HPDE6-E6E7 (cell line): ENCODE measurements around the gene L3MBTL2.
A peak's percentile ranks its signal among the peaks of the same experiment; 100 is the strongest.

Experiments
- DNase-seq: peaks from one replicate; pipeline ENCODE4 v3.0.0; 2011; ENCODE audit warnings: missing footprints; ENCODE audit errors: extremely low spot score

The L3MBTL2 gene

DNA sequence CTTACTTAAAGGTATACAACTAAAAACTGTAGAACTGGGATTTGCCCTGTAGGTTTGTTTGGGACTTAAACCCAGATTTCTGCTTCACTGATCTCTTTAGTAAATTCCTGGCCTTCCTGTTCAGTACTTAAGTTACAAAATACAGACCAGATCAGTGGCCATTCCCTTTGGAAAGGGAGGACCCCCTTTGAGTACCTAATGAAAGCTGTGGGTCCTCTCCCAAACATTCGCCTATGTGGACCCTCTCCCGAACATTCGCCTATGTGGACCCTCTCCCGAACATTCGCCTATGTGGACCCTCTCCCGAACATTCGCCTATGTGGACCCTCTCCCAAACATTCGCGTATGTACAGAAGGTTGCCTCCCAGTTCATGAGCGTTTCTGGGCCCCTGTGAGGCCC, 10.3 kb downstream of the L3MBTL2 start:
- DNase-seq = no peak

DNA sequence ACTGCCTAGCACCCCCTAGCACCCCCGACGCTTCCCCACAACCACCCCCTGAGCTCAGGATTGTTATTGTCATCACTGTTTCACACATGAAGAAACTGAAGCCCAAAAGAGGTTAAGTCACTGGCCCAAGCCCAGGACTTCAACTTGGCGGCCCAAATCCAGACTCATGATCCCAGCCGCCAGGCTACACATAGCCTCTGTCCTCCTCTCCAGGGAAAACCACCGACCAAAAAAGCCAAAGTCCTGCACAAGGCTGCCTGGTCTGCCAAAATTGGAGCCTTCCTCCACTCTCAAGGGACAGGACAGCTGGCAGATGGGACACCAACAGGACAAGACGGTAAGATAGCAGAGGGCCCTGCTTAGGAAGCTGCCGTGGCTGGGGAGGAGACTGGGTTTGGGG, 10.8 kb downstream of the L3MBTL2 start:
- no peak for DNase-seq

DNA sequence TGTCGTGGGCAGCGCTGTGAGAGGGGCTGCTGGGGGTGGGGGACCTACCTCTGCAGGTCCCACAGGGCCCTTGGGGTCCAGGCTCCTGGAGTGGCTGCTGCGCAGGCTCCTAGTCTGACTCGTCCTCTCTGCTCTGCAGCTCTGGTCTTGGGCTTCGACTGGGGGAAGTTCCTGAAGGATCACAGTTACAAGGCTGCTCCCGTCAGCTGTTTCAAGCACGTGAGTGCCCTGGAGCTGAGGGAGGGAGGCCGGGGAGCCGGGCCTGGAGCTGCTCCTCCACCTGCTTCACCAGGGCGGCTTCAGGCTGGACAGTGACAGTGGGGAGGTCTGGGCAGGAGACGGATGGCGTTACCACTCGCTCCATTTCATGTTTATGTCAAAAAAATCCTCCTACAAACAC, 11.9 kb downstream of the L3MBTL2 start:
- no peak for DNase-seq

DNA sequence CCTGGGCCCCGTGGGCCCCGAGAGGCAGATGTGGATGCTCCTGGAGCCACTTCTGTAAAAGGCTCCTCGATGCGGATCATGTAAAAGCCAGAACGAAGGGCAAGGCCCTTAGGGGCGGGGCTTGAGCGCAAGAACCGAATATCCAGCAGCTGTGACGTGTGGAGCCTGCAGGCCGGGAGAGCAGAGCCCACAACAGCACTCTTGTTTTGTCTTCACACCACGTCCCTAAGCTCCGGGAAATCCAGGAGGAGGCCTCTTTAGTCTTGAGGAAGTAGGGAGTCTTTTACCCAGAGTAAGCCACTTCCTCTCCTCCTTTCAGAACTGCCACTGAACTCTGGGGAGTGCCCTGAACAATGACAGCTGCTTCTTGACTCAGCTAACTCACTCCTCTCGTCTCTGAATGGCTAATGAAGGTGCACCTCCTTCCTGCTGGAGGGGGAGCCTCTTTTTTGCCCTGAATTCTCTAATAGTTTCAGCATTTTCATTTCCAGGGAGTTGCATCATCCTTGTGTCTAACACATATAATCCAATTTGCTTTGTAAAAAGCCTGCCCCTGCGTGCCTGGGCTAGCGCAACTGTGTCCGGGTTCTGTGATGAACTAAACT, 12.5 kb downstream of the L3MBTL2 start:
- DNase-seq = peak; percentile 86

DNA sequence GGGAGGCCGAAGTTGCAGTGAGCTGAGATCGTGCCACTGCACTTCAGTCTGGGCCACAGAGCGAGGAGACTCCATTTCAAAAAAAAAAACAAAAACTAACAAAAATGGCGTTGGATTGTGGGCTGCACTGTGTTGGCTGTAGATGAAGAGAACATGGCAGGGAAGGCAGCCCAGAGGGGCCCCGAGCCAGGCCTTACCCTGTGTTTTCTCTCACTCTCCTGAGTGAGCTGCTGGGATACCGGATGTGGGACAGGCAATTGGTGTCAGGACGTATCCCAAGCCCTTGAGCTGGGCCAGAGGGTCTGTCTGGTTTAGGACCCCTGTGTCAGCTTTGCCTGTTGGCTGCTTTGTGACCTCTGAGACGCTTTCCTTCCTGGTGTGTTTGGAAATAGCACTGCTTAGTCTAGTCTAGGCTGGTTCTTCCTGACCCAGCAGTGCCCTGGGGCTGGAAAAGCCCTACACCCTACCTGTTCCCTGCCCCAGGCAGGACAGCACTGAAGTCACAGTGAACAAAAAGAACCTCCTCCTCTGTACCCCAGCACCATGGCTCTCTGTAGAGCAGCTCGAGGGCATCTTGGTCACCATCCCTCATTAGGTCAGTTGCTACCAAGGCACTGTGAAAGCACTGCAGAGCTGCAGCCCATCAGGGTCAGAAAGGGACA, 17.9 kb downstream of the L3MBTL2 start:
- DNase-seq = no peak

DNA sequence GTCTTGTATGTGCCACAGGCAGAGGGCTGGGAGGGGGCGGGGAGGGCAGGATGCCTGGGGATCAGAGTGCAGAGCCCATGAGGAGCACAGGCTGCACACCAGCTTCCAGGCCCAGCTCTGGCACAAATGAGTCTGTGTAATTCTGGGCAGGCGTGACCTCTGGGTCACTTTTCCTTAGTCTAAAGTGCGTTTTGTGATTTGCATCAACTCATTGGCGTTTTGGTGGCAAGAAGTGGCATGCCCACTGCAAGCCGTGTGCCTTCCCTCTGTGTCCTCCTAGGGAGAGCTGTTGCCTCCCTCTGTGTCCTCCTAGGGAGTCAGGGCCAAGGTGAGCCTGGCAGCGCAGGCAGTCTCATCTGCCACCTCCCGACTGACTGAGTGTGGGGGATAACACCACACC, 18.4 kb downstream of the L3MBTL2 start:
- DNase-seq = no peak

DNA sequence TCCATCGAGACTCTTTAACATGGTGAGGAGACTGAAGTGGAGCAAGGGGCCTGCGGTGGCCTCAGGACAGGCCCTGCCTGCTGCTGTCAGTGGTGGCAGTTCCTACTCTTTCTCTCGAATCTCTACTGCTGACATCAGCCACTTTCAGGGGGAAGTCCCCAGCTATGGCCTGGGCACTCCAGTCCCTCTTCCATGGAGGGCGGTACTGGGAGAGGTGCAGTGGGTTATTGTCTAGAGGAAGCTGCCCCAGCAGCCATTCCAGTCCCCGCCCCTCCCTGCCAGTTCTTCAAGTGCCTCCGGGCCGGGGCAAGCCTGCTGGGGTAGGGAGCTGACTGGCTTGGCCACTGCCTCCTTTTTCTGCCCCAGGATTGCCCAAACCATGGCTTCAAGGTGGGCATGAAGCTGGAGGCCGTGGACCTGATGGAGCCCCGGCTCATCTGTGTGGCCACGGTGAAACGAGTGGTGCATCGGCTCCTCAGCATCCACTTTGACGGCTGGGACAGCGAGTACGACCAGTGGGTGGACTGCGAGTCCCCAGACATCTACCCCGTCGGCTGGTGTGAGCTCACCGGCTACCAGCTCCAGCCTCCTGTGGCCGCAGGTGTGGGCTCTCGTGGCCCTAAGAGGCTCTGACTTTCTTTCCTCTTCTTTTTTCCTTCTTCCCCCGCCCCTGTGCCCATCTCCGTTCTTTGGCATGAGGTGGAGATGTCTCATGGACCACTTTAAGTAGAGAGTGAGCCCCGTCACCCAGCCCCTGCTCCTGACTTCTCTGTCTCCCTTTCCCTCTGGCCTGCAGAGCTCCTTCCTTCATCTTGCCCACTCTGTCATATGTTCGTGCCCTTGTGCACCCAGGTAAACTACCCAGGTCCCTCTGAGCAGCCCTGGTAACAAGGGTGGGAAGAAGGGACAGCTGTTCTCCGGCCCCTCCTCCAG, 21.9 kb downstream of the L3MBTL2 start:
- no peak for DNase-seq

DNA sequence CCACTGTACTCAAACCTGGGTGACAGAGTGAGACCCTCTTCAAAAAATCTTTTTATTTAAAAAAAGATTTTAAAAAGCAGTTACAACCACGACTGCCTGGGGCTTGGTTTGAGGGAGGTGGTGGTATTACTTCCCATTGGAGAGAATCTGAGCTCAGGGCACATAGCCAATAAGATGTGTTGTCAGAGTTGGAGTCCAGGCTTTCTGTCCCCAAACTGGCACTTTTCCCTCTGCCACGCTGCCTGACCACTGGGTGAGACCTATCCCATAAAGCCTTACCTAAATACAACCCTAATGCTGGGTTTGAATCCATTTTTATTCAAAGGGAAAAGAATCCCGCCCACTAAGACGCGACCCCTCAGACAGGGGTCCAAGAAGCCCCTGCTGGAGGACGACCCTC, 24.1 kb downstream of the L3MBTL2 start:
- DNase-seq = no peak

DNA sequence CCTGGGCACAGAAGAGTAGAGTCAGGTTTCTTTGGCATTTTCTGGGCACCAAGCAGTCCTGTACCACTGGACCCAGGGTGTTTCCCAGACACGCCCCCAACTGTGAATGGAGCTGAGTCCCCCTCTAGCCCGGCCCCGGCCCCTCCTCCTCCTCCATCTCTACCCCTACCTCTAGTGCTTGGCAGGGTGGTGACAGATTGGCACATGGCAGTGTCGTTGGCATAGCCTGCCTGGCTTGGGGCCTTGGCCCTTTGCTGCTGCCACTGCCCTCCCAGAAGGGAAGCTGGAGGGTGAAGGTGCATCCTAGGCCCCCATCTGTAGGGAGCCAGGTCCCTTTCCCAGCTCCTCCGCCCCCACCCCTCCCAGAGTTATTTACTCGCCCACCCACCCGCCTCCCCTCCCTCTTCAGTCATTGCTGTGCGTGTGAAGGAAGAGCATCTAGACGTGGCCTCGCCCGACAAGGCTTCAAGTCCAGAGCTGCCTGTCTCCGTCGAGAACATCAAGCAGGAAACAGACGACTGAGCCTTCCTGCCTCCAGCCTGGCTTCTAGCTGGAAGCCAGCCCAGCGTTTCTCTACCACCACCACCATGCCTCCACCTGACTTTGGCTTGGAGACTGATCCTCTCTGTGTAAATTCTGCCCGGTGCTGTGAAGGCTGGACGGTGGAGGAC, 24.8 kb downstream of the L3MBTL2 start:
- no peak for DNase-seq

DNA sequence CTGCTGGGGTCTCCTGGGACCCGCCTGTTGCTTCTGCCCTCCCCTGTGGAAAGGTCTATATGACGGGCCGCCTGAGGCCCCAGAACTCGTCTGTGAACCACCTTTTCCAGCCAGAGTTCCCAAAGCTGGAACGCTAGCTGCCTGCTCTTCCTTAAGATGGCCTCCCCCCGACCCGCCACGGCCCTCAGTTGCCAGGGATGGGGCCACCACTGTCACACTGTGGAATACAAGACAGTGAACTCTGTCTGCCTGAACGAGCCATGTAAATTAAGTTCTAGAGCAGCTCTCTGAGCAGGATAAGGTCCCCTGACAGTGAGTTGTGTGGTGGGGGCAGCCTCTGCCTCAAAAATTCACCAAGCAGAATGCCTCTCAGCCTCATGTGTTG, 25.3 kb downstream of the L3MBTL2 start:
- no peak for DNase-seq

DNA sequence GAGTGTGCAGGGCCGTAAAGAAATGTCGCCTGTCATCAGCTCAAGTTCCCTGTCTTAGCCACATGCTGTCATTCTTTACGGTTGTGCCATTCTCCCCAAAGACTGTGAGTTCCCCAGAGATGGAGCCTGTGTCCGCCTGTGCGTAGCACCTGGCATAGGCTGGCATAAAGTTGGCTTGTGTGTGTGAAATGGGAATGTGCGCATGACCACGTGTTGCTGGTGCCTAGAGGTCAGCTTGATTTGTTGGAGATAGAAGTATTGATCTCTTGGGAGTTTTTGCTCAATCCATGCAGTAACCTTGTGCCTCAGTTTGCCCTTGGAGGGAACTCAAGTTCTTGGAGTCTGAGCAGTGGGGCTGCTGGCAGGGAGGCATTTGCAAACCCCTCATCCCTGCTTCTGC, 26.3 kb downstream of the L3MBTL2 start:
- no peak for DNase-seq

DNA sequence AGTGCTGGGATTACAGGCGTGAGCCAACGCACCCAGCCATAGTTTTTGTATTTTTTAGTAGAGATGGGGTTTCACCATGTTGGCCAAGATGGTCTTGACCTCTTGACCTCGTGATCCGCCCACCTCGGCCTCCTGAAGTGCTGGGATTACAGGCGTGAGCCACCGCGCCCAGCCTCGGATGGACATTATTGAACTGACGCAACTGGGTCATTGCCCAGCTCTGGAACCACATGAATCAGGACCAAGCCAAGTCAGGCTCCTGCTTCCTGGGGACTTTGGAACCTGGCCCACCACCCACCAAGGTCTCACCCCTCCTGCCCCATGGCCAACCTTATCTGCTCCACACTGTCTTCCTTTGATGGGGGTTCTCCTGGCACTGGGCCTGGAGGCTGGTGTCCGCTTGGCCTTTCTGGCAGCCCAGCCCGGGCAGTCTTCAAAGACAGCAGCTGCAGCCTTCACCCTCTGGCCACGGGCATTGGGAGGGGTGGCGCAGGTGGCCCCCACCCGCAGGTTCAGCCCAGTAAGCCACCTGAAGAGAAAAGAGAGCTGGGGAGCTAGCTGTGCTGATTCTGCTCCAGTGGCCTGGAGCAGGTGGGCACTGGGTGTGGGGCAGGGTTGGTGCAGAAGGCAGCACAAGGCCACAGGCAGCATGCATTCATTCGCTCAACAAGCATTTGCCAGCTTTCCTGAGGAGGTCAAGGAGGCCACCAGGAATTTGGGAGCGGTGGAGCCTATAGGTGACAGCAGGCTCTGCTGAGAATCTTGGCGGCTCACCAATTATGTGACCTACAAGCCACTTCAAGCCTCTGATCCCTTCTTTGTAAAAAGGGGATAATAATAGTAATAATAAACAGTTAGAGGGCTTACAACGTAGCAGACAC, 29.9 kb downstream of the L3MBTL2 start:
- no peak for DNase-seq

DNA sequence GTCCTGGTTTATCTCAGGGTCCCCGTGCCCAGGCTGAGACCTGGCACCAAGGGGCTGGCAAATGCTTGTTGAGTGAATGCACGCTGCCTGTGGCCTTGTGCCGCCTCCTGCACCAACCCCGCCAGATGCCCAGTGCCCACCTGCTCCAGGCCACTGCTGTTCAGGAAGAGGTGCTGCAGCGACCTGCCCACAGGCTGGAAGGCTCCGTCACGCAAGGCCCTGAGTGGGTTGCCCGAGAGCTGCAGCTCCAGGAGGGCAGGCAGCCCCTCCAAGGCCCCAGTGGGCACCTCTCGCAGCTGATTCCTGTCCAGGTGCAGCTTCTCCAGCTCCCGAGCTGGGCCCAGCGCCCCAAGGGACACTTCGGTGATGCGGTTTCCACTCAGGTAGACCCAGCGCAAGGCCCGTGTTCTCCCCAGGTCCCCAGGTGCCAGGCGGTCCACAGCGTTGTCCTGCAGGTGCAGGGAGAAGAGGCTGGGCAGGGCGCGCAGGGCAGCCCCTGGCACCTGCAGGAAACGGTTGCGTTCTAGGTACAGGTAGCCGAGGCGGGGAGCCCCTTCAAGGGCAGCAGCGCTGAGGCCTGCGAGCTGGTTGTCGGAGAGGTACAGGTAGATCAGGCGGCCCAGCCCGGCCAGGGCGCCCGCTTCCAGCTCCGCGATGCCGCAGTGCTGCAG, 32.1 kb downstream of the L3MBTL2 start:
- DNase-seq = no peak

DNA sequence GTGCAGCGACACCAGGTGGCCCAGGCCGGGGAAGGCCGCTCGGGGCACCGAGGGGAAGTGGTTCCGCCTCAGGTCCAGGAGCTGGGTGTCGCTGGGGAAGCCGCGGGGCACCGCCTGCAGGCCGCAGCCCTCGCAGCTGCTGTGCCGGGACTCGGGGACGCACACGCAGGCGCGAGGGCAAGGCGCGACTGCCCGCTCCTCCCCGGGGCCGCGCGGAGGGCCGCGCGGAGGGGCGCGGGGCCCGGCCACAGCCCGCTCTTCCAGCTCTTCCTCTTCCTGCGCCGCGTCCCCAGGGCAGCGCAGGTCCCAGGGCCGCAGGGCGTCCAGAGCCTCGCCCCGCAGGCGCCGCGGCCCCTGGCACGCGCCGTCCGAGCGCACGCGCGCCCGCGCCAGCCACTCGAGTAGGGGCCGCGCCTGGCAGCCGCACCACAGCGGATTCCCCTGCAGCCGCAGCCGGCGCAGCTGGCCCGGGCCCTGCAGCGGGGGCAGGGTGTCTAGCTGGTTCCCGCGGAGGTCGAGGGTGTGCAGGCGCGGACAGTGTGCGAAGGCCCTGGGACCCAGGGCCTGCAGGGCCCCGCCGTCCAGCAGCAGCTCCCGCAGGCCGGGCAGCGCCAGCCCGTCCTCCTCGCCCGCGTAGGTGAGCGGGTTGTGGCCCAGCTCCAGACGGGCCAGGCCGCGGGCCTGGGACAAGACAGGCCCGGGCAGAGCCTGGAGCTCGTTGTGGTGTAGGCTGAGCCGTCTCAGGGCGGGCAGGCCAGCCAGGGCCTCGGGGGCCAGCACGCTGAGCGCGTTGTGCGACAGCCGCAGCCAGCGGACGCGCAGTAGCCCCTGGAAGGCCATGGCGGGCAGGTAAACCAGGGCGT, 32.8 kb downstream of the L3MBTL2 start:
- DNase-seq = peak; percentile 58

DNA sequence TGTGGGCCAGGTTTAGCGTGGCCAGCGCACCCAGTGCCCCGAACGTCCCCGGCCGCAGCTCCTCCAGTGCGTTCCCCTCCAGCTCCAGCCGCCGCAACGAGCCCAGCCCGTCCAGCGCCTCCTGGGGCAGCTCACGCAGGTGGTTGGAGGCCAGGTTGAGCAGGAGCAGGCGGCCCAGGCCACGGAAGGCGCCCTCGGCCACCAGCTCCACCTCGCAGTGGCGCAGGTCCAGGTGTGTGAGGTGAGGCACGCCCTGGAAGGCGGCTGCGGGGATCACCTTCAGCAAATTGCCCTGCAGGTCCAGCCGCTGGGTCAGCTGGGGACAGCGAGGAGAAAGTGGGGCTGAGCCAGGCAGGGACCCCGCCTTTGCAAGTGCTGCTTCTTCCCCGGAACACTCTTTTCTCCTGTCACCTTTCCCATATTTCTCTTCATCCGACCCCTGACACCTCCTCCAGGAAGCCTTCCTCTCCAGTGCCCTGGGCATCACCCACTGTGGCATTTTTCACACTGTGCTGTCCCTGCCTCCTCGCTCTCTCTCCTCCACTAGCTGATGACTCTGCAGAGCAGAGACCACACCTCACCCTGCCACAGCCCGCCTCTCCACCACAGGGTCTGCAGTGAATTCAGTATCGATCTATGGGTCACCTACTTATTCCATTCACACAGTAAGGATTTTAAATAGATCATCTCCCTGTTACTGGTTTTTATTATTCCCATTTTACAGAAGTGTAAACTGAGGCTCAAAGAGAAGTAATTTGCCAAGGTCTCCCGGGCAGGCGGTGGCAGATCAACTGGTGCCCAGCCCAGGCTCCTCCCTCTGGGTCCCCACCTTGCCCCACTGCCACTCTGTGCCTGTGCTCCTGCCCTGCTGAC, 33.7 kb downstream of the L3MBTL2 start:
- no peak for DNase-seq

DNA sequence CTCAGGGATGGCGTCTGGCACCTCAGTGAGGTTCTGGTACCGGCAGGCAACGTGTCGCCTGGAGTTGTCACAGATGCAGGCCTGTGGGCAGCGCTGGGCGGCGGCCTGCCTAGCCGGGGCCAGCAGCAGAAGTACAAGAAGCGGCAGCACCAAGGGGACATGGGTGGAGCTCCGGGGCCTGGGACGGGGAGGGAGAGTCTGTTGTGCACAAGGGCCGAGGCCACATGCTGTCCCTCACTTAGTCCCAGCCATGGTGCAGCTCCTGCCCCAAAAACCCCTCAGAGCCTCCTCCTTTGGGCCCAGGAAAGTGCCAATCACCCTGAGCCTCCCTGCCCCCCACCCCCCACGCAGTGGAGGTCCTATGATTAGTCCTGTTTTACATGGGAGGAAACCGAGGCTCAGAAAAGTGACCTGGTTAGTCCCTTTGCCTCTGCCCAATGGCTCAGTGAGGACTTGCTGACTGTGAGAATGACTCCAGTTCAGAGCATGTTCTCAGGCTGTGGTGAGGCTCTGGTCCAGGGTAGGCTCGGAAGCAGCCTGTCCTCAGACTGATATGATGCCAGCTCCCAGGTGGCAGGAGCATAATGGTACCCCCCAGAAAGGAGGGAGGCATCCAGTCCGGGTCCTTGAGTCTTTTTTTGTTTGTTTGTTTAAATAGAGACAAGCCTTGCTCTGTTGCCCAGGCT, 34.5 kb downstream of the L3MBTL2 start:
- DNase-seq = no peak

DNA sequence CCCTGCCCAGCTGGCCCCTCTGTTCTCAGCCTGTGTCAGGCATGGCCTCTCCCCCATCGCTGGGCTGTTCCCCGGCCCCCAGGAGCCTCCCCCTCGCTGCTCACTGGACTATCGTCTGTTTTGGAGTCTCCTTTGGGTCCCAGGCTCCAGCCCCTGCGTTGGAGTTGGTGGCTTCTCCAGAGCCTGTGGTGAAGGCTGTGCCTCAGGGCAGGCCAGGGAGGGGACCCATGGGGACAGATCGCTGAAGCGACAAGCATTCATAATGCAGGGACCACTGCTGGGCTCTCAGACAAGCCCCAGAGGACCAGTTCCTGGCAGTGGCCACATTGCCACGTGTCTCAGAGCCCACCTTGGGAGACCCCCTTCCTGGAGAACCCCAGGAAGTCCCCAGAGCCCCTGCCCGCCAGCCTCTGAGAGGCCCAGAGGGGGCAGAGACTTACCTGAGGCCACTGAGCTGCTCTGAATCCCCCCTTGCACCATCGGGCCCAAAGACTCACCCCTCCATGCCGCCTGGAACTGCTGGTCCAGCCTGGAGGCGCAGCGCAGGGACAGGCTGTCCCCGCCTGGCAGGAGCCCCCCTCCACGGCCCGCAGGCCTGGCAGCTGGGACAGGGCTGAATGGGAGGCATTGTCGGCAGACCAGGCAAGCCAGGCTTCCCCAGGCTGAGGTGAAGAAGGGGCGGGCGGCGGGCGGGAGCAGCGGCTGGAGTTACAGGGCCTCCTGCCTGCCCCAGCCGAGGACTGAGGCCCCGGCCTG, 35.4 kb downstream of the L3MBTL2 start, which contains the start of gene CHADL:
CHADL (minus strand) TSS at position 555 of the 756 bp plus-strand sequence; CDS start at position 505, 50 bp downstream.
- DNase-seq = no peak
